GM19438 (cell line): Measurements from ENCODE around the gene RGMA.
A peak's percentile ranks its signal among the peaks of the same experiment; 100 is the strongest.
"Not testable (repeated sequence)": the region's sequence is repeated elsewhere in the genome, so short reads cannot be mapped to it uniquely, and the experiment has no call there.

Experiments used
- ATAC-seq: cut with Tn5 transposase; IDR thresholded peaks from one replicate; pipeline ENCODE4 v1.9.1; 2021; ENCODE audit warnings: low read depth; ENCODE audit not compliant: unreplicated experiment

RGMA gene

DNA sequence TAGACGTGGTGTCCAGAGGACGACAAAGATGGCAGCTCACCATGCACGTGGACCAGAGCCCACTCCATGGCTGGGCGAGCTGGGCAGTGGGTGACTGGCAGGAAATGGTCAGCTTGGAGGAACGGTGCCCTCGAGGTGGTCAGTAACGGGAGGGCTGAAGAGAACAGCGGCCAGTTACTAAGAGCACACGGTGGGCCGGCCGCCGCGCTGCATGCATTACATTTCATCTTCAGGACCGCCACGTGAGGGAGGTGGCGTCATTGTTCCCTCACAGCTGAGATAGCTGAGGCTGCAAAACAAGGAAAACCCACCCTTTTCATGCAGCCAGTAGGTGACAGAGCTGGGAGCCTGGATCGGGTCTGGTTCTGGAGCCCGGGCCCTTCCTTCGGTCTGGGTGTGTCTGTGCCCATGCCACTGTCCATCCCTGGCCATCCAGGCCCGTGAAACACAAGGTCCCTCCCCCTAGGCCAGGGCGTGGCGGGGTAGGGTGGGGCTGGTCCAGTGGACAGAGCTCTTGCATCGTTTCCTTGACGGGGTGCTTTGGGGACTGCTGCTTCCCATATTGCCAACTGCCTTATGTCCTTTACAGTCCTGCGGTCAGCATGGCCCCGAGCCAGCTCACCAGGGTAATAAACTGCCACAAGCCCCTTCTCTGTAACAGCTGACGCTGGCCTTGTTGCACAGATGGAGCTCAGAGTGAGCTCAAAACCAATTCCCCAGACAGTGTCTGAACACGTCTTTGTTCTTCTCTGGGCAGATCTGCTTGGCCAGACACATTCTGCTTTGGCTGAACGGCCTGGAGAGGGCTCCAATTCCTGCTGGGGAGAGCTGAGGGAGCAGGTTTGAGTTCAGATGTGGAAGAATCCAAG, 51.8 kb downstream of the RGMA start:
- ATAC-seq = no peak

GRCh38 chr15:93035953-93036810, 52.8 kb downstream of the RGMA start:
- peak; percentile 84 for ATAC-seq

DNA sequence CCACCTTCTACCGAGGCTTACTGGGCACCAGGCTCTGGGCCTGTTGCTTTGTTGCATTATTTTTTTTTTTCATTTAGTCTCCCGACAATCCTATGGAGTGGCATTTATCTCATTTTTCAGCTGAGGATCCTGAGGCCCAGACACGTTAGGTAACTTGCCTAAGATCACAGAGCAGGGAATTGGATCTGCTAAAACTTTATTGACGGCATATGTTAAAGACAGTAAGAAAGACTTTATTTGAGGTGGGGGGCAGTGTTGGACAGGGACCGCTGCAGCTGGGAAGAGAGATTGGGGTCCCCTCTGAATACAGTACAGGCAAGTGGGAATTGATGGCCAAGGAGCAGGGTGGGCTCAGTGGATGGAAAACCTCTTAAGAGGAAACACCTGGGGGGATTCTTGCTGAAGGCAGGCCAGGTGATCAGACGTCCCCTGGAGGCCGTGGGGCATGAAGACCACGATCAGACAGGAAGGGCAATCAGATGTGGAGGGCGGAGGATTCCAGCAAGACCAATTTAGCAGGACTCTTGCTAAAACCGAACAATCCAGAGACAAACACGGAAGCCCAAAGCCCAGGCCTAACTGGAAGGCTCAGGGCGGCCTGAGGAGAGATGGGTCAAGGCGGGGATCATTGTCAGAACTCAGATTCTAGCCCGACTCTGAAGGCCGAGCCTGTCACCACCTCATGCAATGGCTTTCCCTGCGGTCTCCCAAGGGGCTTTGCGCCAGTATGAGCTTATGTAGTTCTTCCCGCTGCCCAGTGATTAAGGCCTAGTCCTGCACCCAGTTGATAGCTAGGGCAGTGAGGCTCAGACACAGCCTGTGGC, 53.7 kb downstream of the RGMA start:
- peak; percentile 20 for ATAC-seq

GRCh38 chr15:93034512-93034911, 54.5 kb downstream of the RGMA start:
- no peak for ATAC-seq

- no peak for ATAC-seq
Observed at GRCh38 chr15:93033434-93034045, 55.5 kb downstream of the RGMA start.

GRCh38 chr15:93032515-93033206, 56.4 kb downstream of the RGMA start:
- ATAC-seq = not testable (repeated sequence)

GRCh38 chr15:93031557-93032384, 57.2 kb downstream of the RGMA start:
- not testable (repeated sequence) for ATAC-seq

DNA sequence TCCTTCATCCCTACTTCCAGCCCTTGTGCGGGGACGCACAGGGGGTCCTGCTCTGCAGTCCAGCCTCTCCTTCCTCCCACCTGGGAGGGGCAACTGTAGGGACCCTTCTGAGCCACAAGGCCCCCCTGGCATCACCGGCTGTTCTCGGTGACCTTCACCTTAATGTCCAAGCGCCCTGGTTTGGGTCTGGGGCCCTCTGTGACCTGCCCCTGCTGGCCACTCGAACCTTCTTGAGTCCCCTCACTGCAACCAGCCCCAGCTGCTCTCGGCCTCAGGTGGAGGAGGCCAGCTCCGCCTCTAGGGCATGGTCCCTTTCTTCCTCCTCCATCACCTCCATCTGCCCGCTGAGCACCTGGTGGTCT, 57.9 kb downstream of the RGMA start:
- no peak for ATAC-seq

- ATAC-seq = peak; percentile 90
Observed at GRCh38 chr15:93030430-93031102, 58.4 kb downstream of the RGMA start.

GRCh38 chr15:93029836-93030429, 59.1 kb downstream of the RGMA start:
- ATAC-seq = no peak

DNA sequence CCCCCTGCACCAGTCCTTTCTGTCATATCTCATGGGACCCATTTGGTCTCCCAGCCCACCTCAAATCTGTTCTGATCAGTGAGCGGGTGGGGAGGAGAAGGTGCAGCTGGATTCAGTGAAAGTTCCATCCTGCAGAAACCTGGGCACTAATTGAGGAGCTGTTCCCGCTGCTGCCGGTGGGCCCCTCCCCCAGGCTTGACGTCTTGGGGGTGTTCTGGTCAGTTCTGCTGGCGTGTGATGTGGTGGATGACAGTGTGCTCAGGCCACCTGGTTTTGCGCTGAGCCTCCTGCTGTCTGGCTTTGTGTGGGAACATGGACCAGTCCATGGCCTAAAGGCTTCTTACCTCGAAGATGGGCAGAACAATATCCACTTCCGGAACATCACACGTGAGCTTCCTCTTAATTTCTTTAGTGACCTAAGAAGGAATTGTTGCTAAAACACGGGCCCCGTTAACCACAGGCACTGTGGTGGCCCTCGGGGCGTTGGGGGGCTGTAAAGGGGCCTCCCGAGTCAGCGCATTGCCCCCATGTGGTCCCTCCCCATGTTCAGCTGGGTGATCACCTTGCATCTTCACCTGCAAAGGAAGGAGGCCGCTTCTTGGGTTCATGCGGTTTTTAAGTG, 59.7 kb downstream of the RGMA start:
- ATAC-seq = no peak

GRCh38 chr15:93028632-93029213, 60.3 kb downstream of the RGMA start:
- ATAC-seq = no peak

DNA sequence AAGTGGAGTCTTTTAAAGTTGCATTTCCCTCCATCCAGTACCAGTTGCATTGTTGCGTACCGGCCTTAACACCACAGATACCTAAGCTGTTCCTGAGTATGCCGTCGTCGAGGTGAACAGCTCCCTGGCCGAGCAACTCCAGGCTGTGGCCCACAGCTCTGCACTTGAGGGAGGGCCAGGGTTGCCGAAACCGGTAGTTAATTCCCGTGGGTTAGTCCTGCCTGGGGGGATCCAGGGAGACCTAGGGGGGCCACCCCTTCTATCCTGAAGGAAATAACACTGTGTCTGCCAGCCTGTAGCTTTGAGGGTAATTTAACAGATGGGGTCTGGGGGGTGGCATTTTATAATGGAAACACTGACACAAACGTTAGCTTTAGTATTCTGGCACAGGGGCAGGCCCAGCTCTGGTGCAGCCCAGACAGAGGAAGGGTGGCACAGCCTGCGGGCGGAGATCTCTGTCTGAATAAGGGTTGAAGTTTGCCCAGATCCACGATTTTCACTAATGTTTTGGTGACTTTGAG, 60.8 kb downstream of the RGMA start:
- no peak for ATAC-seq

GRCh38 chr15:93027413-93027812, 61.6 kb downstream of the RGMA start:
- ATAC-seq = no peak

DNA sequence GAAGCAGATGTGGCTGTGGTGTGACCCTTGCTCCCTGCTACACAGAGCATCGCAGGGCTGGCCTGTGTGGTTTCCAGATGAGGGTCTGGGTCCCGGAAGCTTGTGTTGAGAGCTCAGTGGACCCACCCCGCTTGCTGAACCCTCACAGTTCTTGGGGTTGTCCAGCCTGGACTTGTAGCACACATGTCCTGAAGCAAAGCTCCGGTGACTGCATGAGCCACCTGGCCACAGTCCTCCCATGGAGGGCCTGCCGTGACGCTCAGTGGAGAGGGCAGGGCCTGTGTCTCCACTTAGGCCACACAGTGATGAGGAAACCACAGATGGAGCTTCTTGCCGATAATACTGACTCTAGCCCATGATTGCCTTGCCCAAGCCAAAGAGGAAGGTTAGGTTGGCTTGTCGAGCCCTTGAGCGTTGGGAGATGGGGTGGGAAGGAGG, 62.6 kb downstream of the RGMA start:
- ATAC-seq = no peak

DNA sequence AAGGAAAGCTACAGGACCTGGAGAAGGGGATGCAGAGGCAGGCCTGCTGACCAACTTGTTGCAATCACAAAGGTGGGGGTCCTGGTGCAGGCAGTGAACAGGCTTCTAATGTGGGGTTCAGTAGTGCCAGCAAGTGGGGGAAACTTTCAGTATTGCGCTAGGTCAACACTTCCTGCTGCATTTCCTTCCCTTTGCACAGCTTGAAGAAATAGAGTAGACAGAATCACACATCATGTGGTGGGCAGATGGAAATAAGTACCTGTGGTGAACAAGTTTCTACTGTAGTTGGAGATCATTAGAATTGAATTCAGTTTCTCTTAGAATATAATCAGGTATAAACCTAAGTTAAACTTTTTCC, 63.4 kb downstream of the RGMA start:
- ATAC-seq = no peak
